Renal cortical epithelial cell (primary cell): ENCODE data around the gene SAP30. TPM values are rescaled to one million over a fixed set of nuclear protein-coding genes. Genes with fewer than 3 reads are reported as not detected.

ENCODE experiments used
- DNase-seq: peaks from one replicate; pipeline ENCODE4 v3.0.0-alpha.2; 2011; ENCODE audit warnings: low read depth
- total RNA-seq: library from RNA; depleted of rRNA; stranded (reverse); fragments of >200 nt; gene quantifications from 2 replicates; pipeline ENCODE4 v1.2.3, GENCODE V29; 2014

SAP30 gene
- total RNA-seq, 1 donor from 2014 or later = 22.4 TPM

- peak; percentile 25 for DNase-seq
Measured at GRCh38 chr4:173415092-173415491, 44.3 kb downstream of the SAP30 start.

- DNase-seq = no peak
Measured at GRCh38 chr4:173415885-173416653, 45.3 kb downstream of the SAP30 start.

GRCh38 chr4:173417833-173418232 is 47.1 kb downstream of the SAP30 start:
- no peak for DNase-seq

- no peak for DNase-seq
Measured at GRCh38 chr4:173418639-173419038, 47.9 kb downstream of the SAP30 start.

GRCh38 chr4:173420324-173420752 is 49.6 kb downstream of the SAP30 start:
- DNase-seq = peak; percentile 34

GRCh38 chr4:173420801-173421200 is 50.0 kb downstream of the SAP30 start:
- no peak for DNase-seq

- DNase-seq = peak; percentile 51
Measured at GRCh38 chr4:173424899-173425805, 54.4 kb downstream of the SAP30 start.

GRCh38 chr4:173426064-173426463 is 55.3 kb downstream of the SAP30 start:
- no peak for DNase-seq

Other genes with a start within 250 kb of the SAP30 start
- gene GALNT7, start 202.1 kb upstream of the SAP30 start, total RNA-seq = 86.4 and 112 TPM in 2 replicates
- 22.2 and 51.9 TPM in 2 replicates for gene HMGB2, start 36.6 kb upstream of the SAP30 start, total RNA-seq
- not detected in 2 replicates for gene SCRG1, start 28.2 kb downstream of the SAP30 start, total RNA-seq
- gene HAND2, start 159.3 kb downstream of the SAP30 start, total RNA-seq = not detected in 2 replicates